Measurements from ENCODE around the gene ZNF813.

The ZNF813 gene

GRCh38 chr19:53520547-53521372, 53.2 kb downstream of the ZNF813 start:
- peak; percentile 76 for DNase-seq (ENCODE audit: low read depth)

GRCh38 chr19:53521373-53522202, 54.1 kb downstream of the ZNF813 start:
- no peak for DNase-seq (ENCODE audit: low read depth)

- no peak for DNase-seq (ENCODE audit: low read depth)
These were observed 58.4 kb downstream of the ZNF813 start for GRCh38 chr19:53525922-53526321.

- no peak for DNase-seq (ENCODE audit: low read depth)
These were observed 63.1 kb downstream of the ZNF813 start for GRCh38 chr19:53530622-53531021.

DNA sequence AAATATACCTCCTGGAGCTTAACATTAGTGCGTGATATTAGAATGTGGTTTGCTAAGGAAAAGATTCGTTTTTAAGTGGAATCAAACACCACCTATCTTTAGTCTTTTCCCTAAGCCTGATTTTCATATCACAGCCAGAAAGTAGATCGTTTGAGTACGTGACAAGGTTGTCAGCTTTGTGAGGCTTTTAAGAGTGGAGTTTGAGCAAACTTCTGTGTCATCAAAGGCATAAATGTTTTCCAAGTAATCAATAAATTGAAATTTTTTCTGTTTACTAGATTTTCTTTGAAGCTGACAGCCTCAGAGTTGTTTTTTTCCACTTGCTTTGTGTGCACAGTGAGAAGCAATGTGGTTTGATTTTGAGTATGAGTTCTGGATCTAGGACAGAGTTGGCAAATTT, 63.9 kb downstream of the ZNF813 start:
- DNase-seq (ENCODE audit: low read depth), result no peak

- no peak for DNase-seq (ENCODE audit: low read depth)
These were observed 64.8 kb downstream of the ZNF813 start for GRCh38 chr19:53532362-53532761.

- DNase-seq (ENCODE audit: low read depth), result no peak
These were observed 68.7 kb downstream of the ZNF813 start for GRCh38 chr19:53536225-53536548.

GRCh38 chr19:53537121-53537520, 69.6 kb downstream of the ZNF813 start:
- DNase-seq (ENCODE audit: low read depth), result no peak

DNA sequence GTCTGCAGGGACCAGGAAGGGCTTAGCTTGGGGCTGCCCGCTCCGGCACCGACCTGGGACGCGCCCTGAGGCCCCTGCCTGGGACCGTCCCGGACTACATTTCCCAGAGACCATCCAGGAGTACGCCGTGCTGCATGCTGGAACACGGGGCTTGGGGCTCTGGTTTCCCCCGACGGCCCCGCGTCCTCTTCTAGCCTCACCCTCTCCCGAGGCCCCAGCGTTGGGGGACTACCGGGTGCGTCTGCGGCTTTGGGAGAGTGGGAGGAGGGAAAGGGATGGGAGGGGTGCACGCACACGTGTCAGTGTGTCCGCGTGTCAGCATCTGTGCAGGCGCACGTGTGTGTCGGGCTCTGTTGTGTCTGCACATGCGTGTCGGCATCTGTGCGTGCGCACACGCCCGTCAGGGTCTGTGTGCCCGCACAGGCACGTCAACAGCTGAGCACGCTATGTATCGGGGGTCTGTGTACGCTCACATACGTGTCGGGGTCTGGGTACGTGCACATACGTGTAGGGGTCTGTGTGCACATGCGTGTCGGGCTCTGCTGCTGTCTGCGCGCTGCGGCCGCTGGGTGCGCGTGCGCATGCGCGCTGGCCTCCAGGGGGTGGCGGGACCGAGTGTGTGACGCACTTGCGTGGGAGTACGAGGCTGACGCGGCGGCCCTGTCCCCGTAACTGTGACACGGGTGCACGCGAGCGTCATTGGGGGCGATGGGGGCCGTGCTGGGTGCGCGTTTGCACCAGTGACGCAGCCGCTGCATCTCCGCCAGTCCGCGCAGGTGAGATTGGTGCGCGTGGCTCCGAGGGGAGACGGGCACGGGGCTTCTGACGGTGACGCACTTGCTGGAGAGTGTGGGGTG, 70.2 kb downstream of the ZNF813 start, which contains the start of gene ZNF331:
TSS of gene ZNF331 (plus strand) at position 625 of the 857 bp plus-strand sequence. CDS start 31,232 bp downstream, outside the sequence.
- peak; percentile 83 for DNase-seq (ENCODE audit: low read depth)

DNA sequence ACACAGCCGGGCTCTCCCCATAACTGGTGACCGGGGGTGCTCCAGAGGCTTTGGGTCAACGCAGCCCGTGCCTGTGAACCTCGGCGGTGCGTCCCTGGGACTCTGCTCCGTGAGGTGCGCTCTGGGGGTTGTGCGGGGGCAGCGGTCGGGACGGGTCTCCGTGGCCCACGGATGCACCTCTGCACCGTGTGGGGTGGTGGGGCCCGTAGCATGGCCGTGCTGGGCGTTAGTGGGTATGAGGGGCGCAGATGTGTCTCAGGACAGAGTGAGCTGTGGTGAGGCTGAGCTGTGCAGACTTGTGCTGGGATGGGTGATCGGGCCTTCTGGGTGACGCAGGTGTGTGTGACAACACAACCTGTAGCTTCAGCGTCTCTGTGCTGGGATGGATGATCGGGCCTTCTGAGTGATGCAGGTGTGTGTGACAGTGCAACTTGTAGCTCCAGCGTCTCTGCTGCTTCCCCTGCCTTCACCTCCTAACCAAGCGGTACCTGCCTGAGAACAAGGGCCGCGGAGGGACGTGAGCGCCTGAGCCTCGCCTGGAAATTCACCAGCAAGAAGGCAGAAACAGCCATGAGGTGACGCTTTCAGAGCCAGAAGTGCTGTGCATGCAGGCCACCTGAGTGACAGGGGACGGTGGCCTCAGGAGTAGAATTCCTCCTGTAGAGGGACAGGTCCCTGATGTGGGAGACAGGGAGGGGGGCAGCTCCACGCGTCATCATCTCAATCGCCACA, 71.0 kb downstream of the ZNF813 start:
- DNase-seq (ENCODE audit: low read depth), result no peak

DNA sequence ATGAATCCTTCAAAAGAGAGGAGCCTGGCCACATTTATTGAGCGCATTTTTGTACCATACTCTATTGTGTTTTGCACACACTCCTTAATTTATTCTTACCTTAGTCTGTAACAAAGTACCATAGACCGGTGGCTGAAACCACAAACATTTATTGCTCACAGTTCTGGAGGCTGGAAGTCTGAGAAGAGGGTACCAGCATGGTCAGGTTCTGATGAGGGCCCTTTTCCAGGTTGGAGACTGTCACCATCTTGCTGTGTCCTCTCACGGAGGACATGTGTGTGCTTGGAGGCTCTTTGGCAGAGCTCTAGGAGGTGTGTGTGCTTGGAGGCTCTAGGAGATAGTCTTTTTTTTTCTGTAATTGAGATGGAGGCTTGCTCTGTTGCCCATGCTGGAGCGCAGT, 72.6 kb downstream of the ZNF813 start:
- no peak for DNase-seq (ENCODE audit: low read depth)

GRCh38 chr19:53541971-53542370, 74.4 kb downstream of the ZNF813 start:
- no peak for DNase-seq (ENCODE audit: low read depth)

DNA sequence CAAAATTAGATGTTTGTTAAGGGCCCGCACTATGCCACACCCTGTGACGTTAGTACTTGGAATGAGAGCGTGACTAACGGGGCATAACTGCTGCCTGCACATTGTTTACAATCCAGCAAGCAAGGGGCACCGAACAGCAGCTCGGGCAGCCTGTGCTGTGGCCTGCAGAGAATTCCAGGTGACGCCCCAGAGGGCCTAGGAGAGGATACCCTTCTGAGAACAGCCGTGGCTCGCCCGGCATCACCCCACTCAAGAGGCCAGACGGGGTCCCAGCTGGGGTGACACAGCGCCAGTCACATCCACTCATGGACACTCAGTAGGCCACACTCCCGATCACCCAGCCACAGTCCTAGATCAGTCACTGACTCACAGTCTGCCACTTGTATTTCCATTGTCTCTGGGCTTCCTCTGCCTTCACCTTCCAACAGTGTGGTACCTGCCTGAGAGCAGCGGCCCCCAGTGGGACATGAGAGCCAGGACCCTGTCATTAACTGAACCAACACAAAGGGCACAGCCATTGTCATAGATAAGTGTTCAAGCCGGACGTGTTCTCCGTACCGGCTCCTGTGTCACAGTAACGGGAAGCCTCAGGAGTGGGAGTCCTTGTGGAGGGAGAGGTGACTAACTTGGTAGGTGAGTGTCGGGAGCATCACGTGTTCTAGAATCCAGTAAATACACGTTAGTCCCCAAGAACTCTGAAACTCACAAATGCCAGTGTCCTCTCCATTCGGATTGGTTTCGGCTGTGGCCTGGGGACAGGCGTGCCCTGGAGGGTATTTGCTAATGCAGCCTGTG, 77.9 kb downstream of the ZNF813 start:
- no peak for DNase-seq (ENCODE audit: low read depth)

Measured in activated T-cell treated with anti-CD3 and anti-CD28 coated beads for 48 hours (primary cell).